ENCODE data around the gene ZNF697.

DNA sequence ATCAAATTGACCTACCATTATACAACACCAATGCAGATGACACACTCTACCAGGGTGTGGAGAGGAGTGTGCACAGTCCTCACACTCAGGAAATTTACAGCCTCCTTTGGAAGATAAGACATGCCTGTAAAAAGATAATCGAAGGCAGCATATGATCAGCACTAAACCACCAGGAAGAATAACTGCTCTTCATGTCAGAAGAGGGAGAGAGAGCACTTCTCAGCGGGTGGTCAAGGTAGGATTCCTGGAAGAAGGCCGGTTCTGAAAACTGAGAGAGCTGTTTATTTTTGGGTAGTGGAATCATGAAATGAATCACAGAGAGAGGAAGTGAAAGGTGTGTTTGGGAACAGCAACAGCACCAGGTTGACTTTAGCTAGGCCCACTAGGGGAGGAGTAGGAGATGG, 14.0 kb upstream of the ZNF697 start:
- no peak for TF ChIP-seq CTCF (IDR thresholded peaks at IDR 0.05)
- TF ChIP-seq POLR2AphosphoS5 (IDR thresholded peaks at IDR 0.05): no peak
- no peak for TF ChIP-seq POLR2A (IDR thresholded peaks at IDR 0.05)

Data from breast epithelium (tissue), 3 donors.